GM10266 (cell line): ENCODE data around the gene ABHD12.

ENCODE experiments used
- DNase-seq: peaks from one replicate; pipeline ENCODE4 v3.0.0; 2012; ENCODE audit errors: extremely low spot score
- CTCF ChIP-seq: IDR thresholded peaks from 2 replicates; pipeline ENCODE4 v1.5.1; 2012; ENCODE audit warnings: mild to moderate bottlenecking, low read depth; ENCODE audit not compliant: control insufficient read depth, insufficient read depth; ENCODE audit errors: missing control alignments

The ABHD12 gene

DNA sequence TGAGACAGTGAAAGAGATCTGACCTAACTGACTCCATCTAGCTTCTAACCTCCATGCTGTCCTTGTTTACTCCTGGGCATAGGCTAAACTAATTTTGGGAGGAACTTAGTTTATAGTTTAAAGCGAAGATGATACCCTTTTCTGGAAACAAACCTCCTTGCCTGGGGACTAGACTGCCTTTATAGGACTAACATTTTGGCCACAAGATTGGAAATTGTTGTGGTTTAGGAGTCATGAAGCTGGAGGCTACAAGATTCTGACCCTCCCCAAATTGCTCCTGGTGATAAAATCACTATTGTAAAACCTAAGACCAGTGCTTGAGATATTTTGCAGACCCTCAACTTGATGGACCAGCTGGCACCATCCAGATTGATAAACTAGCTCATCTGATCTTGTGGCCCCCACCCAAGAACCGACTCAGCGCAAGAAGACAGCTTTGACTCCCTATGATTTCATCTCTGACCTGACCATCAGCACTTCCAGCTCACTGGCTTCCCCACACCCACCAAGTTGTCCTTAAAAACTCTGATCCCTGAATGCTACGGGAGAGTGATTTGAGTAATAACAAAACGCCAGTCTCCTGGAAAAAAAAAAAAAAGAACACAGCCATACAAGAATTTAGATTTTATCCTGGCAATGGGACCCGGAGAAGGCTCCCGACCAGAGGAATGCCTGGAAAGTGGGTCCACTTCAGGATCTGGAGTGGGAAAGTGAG, 63.0 kb downstream of the ABHD12 start:
- no peak for TF ChIP-seq CTCF
- no peak for DNase-seq

DNA sequence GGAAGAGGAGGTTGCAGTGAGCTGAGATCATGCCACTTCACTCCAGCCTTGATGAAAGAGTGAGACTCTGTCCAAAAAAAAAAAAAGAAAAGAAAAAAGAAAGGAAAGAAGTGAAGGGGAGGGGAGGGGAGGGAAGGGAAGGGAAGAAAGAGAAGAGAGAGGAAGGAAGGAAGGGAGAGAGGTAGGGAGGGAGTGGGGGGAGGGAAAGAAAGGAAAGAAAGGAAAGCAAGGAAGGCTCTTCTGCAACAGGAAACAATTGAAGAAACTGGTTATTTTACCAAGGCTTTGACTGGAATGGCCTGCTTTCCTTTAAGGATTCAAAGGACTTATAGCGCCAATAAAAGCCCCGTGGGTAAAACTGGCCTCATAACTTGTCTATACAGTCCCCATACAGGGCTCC, 64.6 kb downstream of the ABHD12 start:
- no peak for DNase-seq
- TF ChIP-seq CTCF, result no peak

GRCh38 chr20:25325073-25325472, 65.6 kb downstream of the ABHD12 start:
- no peak for DNase-seq
- no peak for TF ChIP-seq CTCF

DNA sequence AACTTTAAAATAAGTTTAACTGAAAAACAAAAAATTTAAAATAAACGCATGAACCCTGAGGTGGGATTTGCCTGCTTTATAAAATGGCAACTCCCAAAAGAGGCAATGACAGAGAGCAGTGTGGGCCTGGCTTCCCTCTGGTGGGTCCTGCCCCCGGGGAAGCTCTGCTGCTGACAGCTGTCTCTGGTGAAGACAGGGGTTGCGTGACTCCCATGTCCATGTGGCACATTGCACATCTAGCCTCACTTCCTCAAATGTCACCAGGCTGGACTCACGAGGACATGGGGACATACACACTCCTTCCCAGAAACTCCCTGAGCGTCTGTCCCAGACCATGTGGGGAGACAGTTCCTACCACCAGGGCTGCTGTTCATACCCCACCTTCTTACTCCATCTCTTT, 66.2 kb downstream of the ABHD12 start:
- no peak for DNase-seq
- no peak for TF ChIP-seq CTCF

DNA sequence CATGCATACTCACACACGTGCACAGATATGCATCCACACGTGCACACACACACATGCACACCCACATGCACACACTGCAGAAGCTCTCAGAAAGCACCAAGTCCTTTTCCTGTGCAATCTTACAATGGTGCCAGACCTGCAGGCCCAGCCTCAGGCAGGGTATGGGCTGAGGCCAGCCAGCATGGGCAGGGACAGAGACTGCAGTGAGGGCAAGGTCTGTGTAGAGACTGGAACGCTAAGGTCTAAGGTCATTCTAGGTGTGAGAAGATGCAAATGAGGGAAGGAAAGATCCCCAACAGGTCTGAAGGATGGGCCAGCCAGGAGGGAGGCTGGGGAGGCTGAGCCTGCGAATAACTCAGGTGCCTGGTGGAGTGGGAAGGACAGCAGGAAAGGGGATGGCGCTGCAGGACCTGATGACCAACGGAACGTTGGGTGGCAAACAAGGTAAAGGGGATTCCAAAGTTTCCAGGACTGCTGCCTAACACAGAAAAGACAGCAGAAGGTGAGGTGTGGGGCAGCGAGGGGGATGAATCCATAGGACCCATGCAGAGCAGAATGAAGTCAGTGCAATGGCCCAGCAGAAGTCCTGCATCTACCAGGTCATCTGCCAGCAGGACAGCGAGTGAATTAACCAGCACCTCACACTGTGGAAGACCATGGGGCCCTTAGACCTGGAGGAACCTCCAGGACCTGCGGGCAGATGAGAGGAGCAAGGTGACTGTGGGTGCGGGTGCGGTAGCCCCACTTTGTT, 67.0 kb downstream of the ABHD12 start:
- no peak for TF ChIP-seq CTCF
- DNase-seq, result no peak

- TF ChIP-seq CTCF, result no peak
- DNase-seq, result no peak
Measured at GRCh38 chr20:25321991-25322390, 68.6 kb downstream of the ABHD12 start.

GRCh38 chr20:25321262-25321831, 69.3 kb downstream of the ABHD12 start:
- DNase-seq, result no peak
- TF ChIP-seq CTCF, result no peak
